GM10847 (cell line): ENCODE measurements around the gene SLC25A1.

Source experiments
- POLR2A ChIP-seq: IDR thresholded peaks from 2 replicates; pipeline ENCODE4 v1.6.1; 2011; ENCODE audit not compliant: insufficient read length; ENCODE audit errors: extremely low read depth

Gene SLC25A1

GRCh38 chr22:19167106-19167869, 11.2 kb downstream of the SLC25A1 start:
- no peak for TF ChIP-seq POLR2A

- TF ChIP-seq POLR2A = no peak
Measured at GRCh38 chr22:19166421-19166820, 12.1 kb downstream of the SLC25A1 start.

- TF ChIP-seq POLR2A = no peak
Measured at GRCh38 chr22:19164425-19164824, 14.1 kb downstream of the SLC25A1 start.

GRCh38 chr22:19152942-19153883, 25.3 kb downstream of the SLC25A1 start:
- no peak for TF ChIP-seq POLR2A

GRCh38 chr22:19151329-19152191, 27.0 kb downstream of the SLC25A1 start:
- no peak for TF ChIP-seq POLR2A

- no peak for TF ChIP-seq POLR2A
Measured at GRCh38 chr22:19150482-19151328, 27.8 kb downstream of the SLC25A1 start.

GRCh38 chr22:19149991-19150390, 28.5 kb downstream of the SLC25A1 start, which contains the start of gene GSC2:
GSC2 (minus strand) TSS chr22:19150292; CDS start chr22:19150283, 9 bp downstream.
- no peak for TF ChIP-seq POLR2A

GRCh38 chr22:19149047-19149883, 29.3 kb downstream of the SLC25A1 start:
- TF ChIP-seq POLR2A = no peak

- TF ChIP-seq POLR2A = no peak
Measured at GRCh38 chr22:19148417-19149046, 30.0 kb downstream of the SLC25A1 start.

GRCh38 chr22:19147195-19147780, 31.2 kb downstream of the SLC25A1 start:
- TF ChIP-seq POLR2A = no peak

- no peak for TF ChIP-seq POLR2A
Measured at GRCh38 chr22:19146215-19146968, 32.1 kb downstream of the SLC25A1 start.

GRCh38 chr22:19143967-19144400, 34.6 kb downstream of the SLC25A1 start:
- no peak for TF ChIP-seq POLR2A
